ENCODE measurements around the gene VPS51. TPM values are rescaled to one million over a fixed set of nuclear protein-coding genes. Genes with fewer than 3 reads are reported as not detected.

The VPS51 gene
- polyA plus RNA-seq (28.8 to 64.0 TPM (median 43.1 TPM) in 3 replicates), polyA minus RNA-seq (67.3 to 153 TPM (median 85.3 TPM) in 3 replicates)
- 82.5 TPM for polyA plus RNA-seq (2011; ENCODE audit: low read depth)
- polyA plus RNA-seq (2011; cell fraction: cytosol; rRNA removed), result 21.1 and 42.2 TPM in 2 replicates
- 40.6 and 52.9 TPM in 2 replicates for polyA plus RNA-seq (2011; cell fraction: nucleus; rRNA removed)
- 47.2 and 51.2 TPM in 2 replicates for polyA plus RNA-seq (2012; ENCODE audit: low replicate concordance)
- 171 TPM for polyA minus RNA-seq (2011; cell fraction: cytosol; rRNA and poly(A)+ RNA removed)
- polyA minus RNA-seq (2011; cell fraction: nucleus; rRNA and poly(A)+ RNA removed), result 47.1 and 49.4 TPM in 2 replicates

DNA sequence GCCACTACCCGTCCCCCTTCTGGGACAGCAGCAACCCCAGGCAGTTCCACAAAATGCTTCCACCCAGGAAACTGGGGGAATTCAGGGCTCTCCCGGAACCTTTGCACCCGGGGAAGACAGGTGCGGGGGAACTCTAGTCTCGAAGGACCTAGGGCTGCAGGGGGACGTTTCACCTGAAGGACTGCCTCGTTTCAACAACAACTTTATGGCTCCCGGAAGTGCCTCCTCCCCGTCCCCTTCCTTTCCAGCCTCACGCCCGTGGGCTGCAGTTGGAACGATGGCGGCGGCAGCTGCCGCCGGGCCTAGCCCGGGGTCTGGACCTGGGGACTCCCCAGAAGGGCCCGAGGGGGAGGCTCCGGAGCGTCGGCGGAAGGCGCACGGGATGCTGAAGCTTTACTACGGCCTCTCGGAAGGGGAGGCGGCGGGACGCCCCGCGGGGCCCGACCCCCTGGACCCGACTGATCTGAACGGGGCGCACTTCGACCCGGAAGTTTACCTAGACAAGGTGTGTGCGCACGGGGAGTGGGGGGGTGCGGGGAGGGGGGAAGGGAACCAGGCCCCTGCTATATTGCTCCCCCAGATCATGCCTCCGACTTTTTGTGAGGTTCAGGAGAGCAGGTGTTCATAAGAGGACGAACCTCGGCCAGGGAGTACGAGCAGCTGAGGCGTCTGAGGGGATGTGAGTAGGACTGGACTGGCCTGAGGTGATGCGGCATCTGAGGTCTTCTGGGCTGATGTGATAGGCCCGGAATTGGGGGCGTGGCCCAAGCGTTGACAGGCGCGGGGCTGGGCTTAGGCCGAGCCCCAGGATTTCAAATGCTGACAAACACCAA is at the start of gene VPS51:
VPS51 (plus strand) TSS at position 241 of the 833 bp plus-strand sequence; CDS start at position 278, 37 bp downstream.
- Histone ChIP-seq H3K4me1 (ENCODE audit: control insufficient read depth, extremely low read depth, insufficient read depth, low read length) (peaks cover 10% of the 10 kb centered on the region), H3K27ac (ENCODE audit: control insufficient read depth, insufficient read depth, low read length) (peak within 1 kb of the TSS; percentile 81), H3K4me2 (ENCODE audit: control insufficient read depth, extremely low read depth, insufficient read depth, low read depth, low read length) (peak within 1 kb of the TSS; percentile 82), H3K4me3 (ENCODE audit: control insufficient read depth in 2 of 3, extremely low read depth in 1 of 3, insufficient read depth in 2 of 3, low read depth in 1 of 3, low read length in 3 of 3) (peak within 1 kb of the TSS; percentile 69 to 88 (median 80)), H3K79me2 (ENCODE audit: control insufficient read depth, insufficient read depth, low read length) (peaks cover 11% of the 10 kb centered on the region), H3K9ac (ENCODE audit: control insufficient read depth, extremely low read depth, insufficient read depth, low read length) (peak within 1 kb of the TSS; percentile 82), H3K27me3 (ENCODE audit: control insufficient read depth, extremely low read depth, insufficient read depth, low read length) (no peaks in the 10 kb centered on the region), H3K36me3 (ENCODE audit: control insufficient read depth in 2 of 2, extremely low read depth in 1 of 2, insufficient read depth in 2 of 2, low read length in 2 of 2) (peaks cover 0 to 2% of the 10 kb centered on the region in 2 experiments), H2AFZ (ENCODE audit: control insufficient read depth, low read length) (peak within 1 kb of the TSS; percentile 98), H4K20me1 (ENCODE audit: control insufficient read depth, extremely low read depth, insufficient read depth, low read length) (no peaks in the 10 kb centered on the region), H3K9me3 (ENCODE audit: control insufficient read depth, low read depth, low read length) (no peaks in the 10 kb centered on the region), H3K9me1 (ENCODE audit: control insufficient read depth, extremely low read depth, insufficient read depth, low read length) (no peaks in the 10 kb centered on the region)
- dilution Hi-C loops (cut with MboI; ENCODE audit: extremely low pct_ligation_motif_present, low sequenced_read_pairs), result no loop called here
- TF ChIP-seq, protein P1, sequence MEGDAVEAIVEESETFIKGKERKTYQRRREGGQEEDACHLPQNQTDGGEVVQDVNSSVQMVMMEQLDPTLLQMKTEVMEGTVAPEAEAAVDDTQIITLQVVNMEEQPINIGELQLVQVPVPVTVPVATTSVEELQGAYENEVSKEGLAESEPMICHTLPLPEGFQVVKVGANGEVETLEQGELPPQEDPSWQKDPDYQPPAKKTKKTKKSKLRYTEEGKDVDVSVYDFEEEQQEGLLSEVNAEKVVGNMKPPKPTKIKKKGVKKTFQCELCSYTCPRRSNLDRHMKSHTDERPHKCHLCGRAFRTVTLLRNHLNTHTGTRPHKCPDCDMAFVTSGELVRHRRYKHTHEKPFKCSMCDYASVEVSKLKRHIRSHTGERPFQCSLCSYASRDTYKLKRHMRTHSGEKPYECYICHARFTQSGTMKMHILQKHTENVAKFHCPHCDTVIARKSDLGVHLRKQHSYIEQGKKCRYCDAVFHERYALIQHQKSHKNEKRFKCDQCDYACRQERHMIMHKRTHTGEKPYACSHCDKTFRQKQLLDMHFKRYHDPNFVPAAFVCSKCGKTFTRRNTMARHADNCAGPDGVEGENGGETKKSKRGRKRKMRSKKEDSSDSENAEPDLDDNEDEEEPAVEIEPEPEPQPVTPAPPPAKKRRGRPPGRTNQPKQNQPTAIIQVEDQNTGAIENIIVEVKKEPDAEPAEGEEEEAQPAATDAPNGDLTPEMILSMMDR (optimal IDR thresholded peaks at IDR 0.05 in 1 of 3, IDR thresholded peaks at IDR 0.05 in 1 of 3, conservative IDR thresholded peaks at IDR 0.05 in 1 of 3; ENCODE audit: extremely low read depth in 1 of 3, insufficient read depth in 2 of 3, low read length in 3 of 3), result no peak
- TF ChIP-seq EZH2 (IDR thresholded peaks at IDR 0.05; ENCODE audit: low read length), result no peak
- FAIRE-seq (peak; percentile 39), DNase-seq (ENCODE audit: low read depth, low spot score) (no peak)

DNA sequence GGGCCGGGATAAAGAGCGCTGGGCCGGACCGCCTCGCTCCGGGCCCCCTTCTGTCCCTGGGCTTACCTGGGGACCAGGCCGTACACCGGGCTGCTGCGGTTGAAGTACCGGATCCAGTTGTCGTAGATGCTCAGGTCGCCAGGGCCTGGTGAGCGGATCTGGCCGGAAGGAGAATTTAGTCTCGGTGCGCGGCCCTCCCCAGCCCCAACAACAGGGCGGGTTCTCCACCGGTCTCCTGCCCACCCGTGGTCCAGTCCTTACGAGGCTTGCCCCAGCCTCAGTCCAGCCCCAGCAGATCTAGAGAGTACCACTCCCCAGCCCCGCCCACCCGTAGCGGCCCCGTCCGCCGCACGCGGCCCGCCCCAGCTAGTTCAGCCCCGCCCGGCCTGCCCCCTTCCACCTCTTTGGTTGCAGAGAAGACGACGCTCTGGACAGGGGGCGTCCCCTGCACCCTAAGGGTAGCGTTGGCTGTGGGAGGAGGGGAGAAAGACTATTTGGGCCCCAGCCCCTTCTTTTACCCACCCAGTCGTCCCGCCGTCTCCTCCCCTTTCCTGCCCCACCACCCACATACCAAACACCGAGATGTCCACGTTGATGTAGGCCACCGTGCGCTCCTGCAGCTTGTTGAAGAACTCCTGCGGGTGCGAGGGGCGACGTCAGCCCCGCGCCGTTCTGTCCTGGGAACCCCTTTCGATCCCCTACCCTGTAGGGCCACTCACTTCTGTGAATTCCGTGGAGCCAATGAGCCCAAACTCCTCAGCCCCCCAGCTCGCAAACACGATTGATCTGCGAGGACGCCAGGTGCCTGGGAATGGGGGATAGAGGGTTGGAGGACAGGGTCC is 48.2 kb upstream of the VPS51 start:
- H3K9me3 ChIP-seq (ENCODE audit: control insufficient read depth, low read depth, low read length), result no peaks in the 10 kb centered on the region
- H4K20me1 ChIP-seq (ENCODE audit: control insufficient read depth, extremely low read depth, insufficient read depth, low read length), result no peaks in the 10 kb centered on the region
- H3K36me3 ChIP-seq (ENCODE audit: control insufficient read depth in 2 of 2, extremely low read depth in 1 of 2, insufficient read depth in 2 of 2, low read length in 2 of 2), result peaks cover 3 to 7% of the 10 kb centered on the region in 2 experiments
- no peak overlapping the region for H3K27ac ChIP-seq (ENCODE audit: control insufficient read depth, insufficient read depth, low read length)
- dilution Hi-C loops (cut with MboI; ENCODE audit: extremely low pct_ligation_motif_present, low sequenced_read_pairs), result no loop called here
- H3K4me2 ChIP-seq (ENCODE audit: control insufficient read depth, extremely low read depth, insufficient read depth, low read depth, low read length), result peak overlapping the region; percentile 54
- H3K79me2 ChIP-seq (ENCODE audit: control insufficient read depth, insufficient read depth, low read length), result no peaks in the 10 kb centered on the region
- H3K4me3 ChIP-seq (ENCODE audit: control insufficient read depth in 2 of 3, extremely low read depth in 1 of 3, insufficient read depth in 2 of 3, low read depth in 1 of 3, low read length in 3 of 3), result peak overlapping the region in 2 of 3 experiments; percentile 26 to 31
- H2AFZ ChIP-seq (ENCODE audit: control insufficient read depth, low read length), result peak overlapping the region; percentile 47
- DNase-seq (ENCODE audit: low read depth, low spot score) (no peak), FAIRE-seq (no peak)
- H3K27me3 ChIP-seq (ENCODE audit: control insufficient read depth, extremely low read depth, insufficient read depth, low read length), result no peaks in the 10 kb centered on the region
- no peak for TF ChIP-seq EZH2 (IDR thresholded peaks at IDR 0.05; ENCODE audit: low read length)
- TF ChIP-seq, protein P1 (optimal IDR thresholded peaks at IDR 0.05 in 1 of 3, IDR thresholded peaks at IDR 0.05 in 1 of 3, conservative IDR thresholded peaks at IDR 0.05 in 1 of 3; ENCODE audit: extremely low read depth in 1 of 3, insufficient read depth in 2 of 3, low read length in 3 of 3), result no peak
- H3K4me1 ChIP-seq (ENCODE audit: control insufficient read depth, extremely low read depth, insufficient read depth, low read length), result peaks cover 8% of the 10 kb centered on the region
- no peaks in the 10 kb centered on the region for H3K9me1 ChIP-seq (ENCODE audit: control insufficient read depth, extremely low read depth, insufficient read depth, low read length)
- no peak overlapping the region for H3K9ac ChIP-seq (ENCODE audit: control insufficient read depth, extremely low read depth, insufficient read depth, low read length)
